HCT116 (cell line): Measurements from ENCODE around the gene CASP9.

Source experiments
- CTCF ChIP-seq, 3 experiments: fragments of 200-600 bp in 1 of 3; sonication (generic) in 1 of 3; IDR thresholded peaks in 2 of 3; conservative IDR thresholded peaks in 1 of 3; 2 replicates each; pipeline ENCODE4 v1.5.1; 2012 to 2017; ENCODE audit warnings: low read depth in 2 of 3, low read length in 2 of 3, antibody characterized with exemption in 1 of 3, borderline replicate concordance in 1 of 3, control low read depth in 1 of 3, mild to moderate bottlenecking in 1 of 3, mixed read lengths in 1 of 3, mixed run types in 1 of 3, moderate library complexity in 1 of 3; ENCODE audit not compliant: insufficient read depth in 1 of 3
- EGR1 ChIP-seq: IDR thresholded peaks from 2 replicates; pipeline ENCODE4 v1.6.1; 2012; ENCODE audit warnings: low read depth
- EZH2 ChIP-seq: fragments of 200-600 bp; sonication (generic); IDR thresholded peaks from 2 replicates; pipeline ENCODE4 v1.6.1; 2017; ENCODE audit warnings: antibody characterized with exemption, mixed run types
- POLR2A ChIP-seq: IDR thresholded peaks from 2 replicates; pipeline ENCODE4 v1.7.0; 2011; ENCODE audit warnings: borderline replicate concordance; ENCODE audit not compliant: insufficient read depth, insufficient read length; ENCODE audit errors: extremely low read depth
- POLR2AphosphoS5 ChIP-seq: IDR thresholded peaks from 2 replicates; pipeline ENCODE4 v1.6.1; 2011; ENCODE audit warnings: mild to moderate bottlenecking, low read depth, low read length, moderate library complexity
- ZNF274 ChIP-seq: fragments of 200-500 bp; sonication (Bioruptor generic); IDR thresholded peaks from 2 replicates; pipeline ENCODE4 v1.6.1; 2014; ENCODE audit warnings: mild to moderate bottlenecking, low read depth, low read length, inconsistent platforms

DNA sequence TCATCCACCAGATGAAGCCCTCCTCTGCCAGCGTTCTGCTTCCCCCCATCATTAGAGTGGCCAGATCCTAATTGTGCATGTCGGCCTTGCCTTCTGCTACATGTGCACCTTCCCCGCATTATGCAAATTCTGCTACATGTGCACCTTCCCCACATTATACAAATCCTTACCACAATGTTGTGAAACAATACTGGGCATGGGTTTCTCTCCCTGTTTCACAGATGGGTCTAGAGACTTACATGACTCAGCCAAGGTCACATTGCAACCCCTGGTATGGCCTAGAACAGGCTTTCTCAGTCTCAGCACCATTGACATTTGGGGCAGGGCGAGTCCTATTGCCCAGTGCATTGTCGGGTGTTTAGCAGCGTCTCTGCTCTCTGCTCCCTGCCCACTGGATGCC lies 68.5 kb downstream of the CASP9 start:
- no peak for TF ChIP-seq POLR2A
- no peak for TF ChIP-seq CTCF (IDR thresholded peaks at IDR 0.05 in 2 of 3, conservative IDR thresholded peaks at IDR 0.05 in 1 of 3; ENCODE audit: borderline replicate concordance in 1 of 3, insufficient read depth in 1 of 3, low read depth in 2 of 3, low read length in 2 of 3)
- no peak for TF ChIP-seq POLR2AphosphoS5
- TF ChIP-seq EGR1: no peak
- no peak for TF ChIP-seq EZH2
- no peak for TF ChIP-seq ZNF274
